Neural progenitor cell (in vitro differentiated cells): ENCODE results near the gene PUDP. TPM values are rescaled to one million over a fixed set of nuclear protein-coding genes. Genes with fewer than 3 reads are reported as not detected.
A peak's percentile ranks its signal among the peaks of the same experiment; 100 is the strongest.

Experiments used
- DNase-seq: peaks from one replicate; pipeline ENCODE4 v3.0.0-alpha.2; 2016; ENCODE audit warnings: low spot score
- H2AFZ ChIP-seq: fragments of 200-600 bp; sonication (generic); replicated peaks from 2 replicates; pipeline ENCODE4 v1.6.1; 2016; ENCODE audit warnings: antibody characterized with exemption
- H3F3A ChIP-seq: fragments of 200-600 bp; sonication (generic); 2 replicates; pipeline ENCODE4 v1.6.1; 2016; ENCODE audit warnings: antibody characterized with exemption, low read depth
- H3K27ac ChIP-seq: fragments of 200-600 bp; sonication (generic); 2 replicates; pipeline ENCODE4 v1.5.1; 2016; ENCODE audit warnings: mild to moderate bottlenecking
- H3K27me3 ChIP-seq: fragments of 200-600 bp; sonication (generic); 2 replicates; pipeline ENCODE4 v1.6.1; 2016; ENCODE audit warnings: mild to moderate bottlenecking, moderate library complexity
- H3K36me3 ChIP-seq: fragments of 200-600 bp; sonication (generic); 2 replicates; pipeline ENCODE4 v1.5.1; 2016
- H3K4me1 ChIP-seq: fragments of 200-600 bp; sonication (generic); 2 replicates; pipeline ENCODE4 v1.6.1; 2016; ENCODE audit warnings: mixed run types
- H3K4me2 ChIP-seq: fragments of 200-600 bp; sonication (generic); 2 replicates; pipeline ENCODE4 v1.6.1; 2016
- H3K4me3 ChIP-seq: fragments of 200-600 bp; sonication (generic); 2 replicates; pipeline ENCODE4 v1.5.1; 2016
- H3K79me2 ChIP-seq: fragments of 200-600 bp; sonication (generic); 2 replicates; pipeline ENCODE4 v1.6.1; 2016; ENCODE audit warnings: low read depth
- H3K9ac ChIP-seq: fragments of 200-600 bp; sonication (generic); 2 replicates; pipeline ENCODE4 v1.6.1; 2016
- H3K9me3 ChIP-seq: fragments of 200-600 bp; sonication (generic); 2 replicates; pipeline ENCODE4 v1.5.1; 2016; ENCODE audit warnings: low read depth
- H4K20me1 ChIP-seq: fragments of 200-600 bp; sonication (generic); 2 replicates; pipeline ENCODE4 v1.6.1; 2016; ENCODE audit warnings: low read depth
- H3K27ac Mint-ChIP-seq: 3 replicates; pipeline ENCODE4 v1.8.0; 2021; ENCODE audit warnings: mixed read lengths
- H3K27me3 Mint-ChIP-seq: 2 replicates; pipeline ENCODE4 v1.8.0; 2022; ENCODE audit warnings: low read depth, mild to moderate bottlenecking, inconsistent platforms, moderate library complexity, mixed read lengths; ENCODE audit not compliant: insufficient read depth
- H3K36me3 Mint-ChIP-seq: 3 replicates; pipeline ENCODE4 v1.8.0; 2021; ENCODE audit warnings: mixed read lengths
- H3K4me1 Mint-ChIP-seq: 3 replicates; pipeline ENCODE4 v1.8.0; 2021; ENCODE audit warnings: mixed read lengths
- H3K4me3 Mint-ChIP-seq: 3 replicates; pipeline ENCODE4 v1.8.0; 2021; ENCODE audit warnings: mild to moderate bottlenecking, moderate library complexity, mixed read lengths
- H3K9me3 Mint-ChIP-seq: 3 replicates; pipeline ENCODE4 v1.8.0; 2020; ENCODE audit warnings: mixed read lengths
- EZH2 ChIP-seq: fragments of 200-600 bp; sonication (generic); IDR thresholded peaks from 2 replicates; pipeline ENCODE4 v1.6.1; 2017; ENCODE audit warnings: antibody characterized with exemption, mild to moderate bottlenecking, moderate library complexity
- EZH2phosphoT487 ChIP-seq: fragments of 200-600 bp; sonication (generic); IDR thresholded peaks from 2 replicates; pipeline ENCODE4 v1.6.1; 2017; ENCODE audit warnings: antibody characterized with exemption
- total RNA-seq: library from RNA; depleted of rRNA; stranded (reverse); fragments of >200 nt; gene quantifications from 2 replicates; pipeline ENCODE4 v1.2.3, GENCODE V29; 2015; ENCODE audit warnings: low replicate concordance
- TF ChIP-seq, protein P1 (sequence below): fragments of 200-600 bp; sonication (generic); IDR thresholded peaks from 2 replicates; pipeline ENCODE4 v1.5.1; 2017; ENCODE audit warnings: antibody characterized with exemption, mild to moderate bottlenecking

Gene PUDP
- total RNA-seq, 1 donor from 2014 or later, result 29.1 TPM

DNA sequence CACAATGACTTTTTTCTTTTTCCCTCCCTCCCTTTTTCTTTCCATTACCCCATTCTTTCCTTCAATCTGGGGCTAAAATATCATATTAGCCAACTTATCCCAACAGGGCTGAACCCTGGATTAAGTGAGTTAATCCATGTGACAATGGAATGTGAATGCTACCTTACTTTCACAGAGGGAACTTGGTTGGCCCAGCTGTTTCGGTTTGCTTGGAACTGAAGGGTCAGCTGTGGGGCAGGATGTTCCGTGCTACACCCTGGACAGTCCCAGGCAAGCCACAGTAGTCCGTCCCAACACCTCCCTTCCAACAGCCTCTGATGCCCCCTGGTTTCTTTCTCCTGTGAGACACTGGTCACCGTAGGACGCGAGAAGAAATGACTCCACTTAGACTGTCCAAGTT lies 95.4 kb downstream of the PUDP start:
- TF ChIP-seq EZH2phosphoT487 (no peak), EZH2 (no peak)
- TF ChIP-seq, protein P1, sequence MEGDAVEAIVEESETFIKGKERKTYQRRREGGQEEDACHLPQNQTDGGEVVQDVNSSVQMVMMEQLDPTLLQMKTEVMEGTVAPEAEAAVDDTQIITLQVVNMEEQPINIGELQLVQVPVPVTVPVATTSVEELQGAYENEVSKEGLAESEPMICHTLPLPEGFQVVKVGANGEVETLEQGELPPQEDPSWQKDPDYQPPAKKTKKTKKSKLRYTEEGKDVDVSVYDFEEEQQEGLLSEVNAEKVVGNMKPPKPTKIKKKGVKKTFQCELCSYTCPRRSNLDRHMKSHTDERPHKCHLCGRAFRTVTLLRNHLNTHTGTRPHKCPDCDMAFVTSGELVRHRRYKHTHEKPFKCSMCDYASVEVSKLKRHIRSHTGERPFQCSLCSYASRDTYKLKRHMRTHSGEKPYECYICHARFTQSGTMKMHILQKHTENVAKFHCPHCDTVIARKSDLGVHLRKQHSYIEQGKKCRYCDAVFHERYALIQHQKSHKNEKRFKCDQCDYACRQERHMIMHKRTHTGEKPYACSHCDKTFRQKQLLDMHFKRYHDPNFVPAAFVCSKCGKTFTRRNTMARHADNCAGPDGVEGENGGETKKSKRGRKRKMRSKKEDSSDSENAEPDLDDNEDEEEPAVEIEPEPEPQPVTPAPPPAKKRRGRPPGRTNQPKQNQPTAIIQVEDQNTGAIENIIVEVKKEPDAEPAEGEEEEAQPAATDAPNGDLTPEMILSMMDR, result no peak
- H3K27ac Mint-ChIP-seq, result no peak overlapping the region
- peaks cover 43% of the 10 kb centered on the region for H3K4me1 Mint-ChIP-seq
- no peaks in the 10 kb centered on the region for H4K20me1 ChIP-seq
- H3K9me3 ChIP-seq, result no peaks in the 10 kb centered on the region
- peaks cover 8% of the 10 kb centered on the region for H3K9me3 Mint-ChIP-seq
- H3F3A ChIP-seq, result no peaks in the 10 kb centered on the region
- H3K27ac ChIP-seq, result no peak overlapping the region
- no peak overlapping the region for H3K9ac ChIP-seq
- no peak for DNase-seq
- peaks cover 6% of the 10 kb centered on the region for H3K27me3 Mint-ChIP-seq
- H3K36me3 Mint-ChIP-seq, result peaks cover 67% of the 10 kb centered on the region
- H3K4me3 ChIP-seq, result no peak overlapping the region
- H3K27me3 ChIP-seq, result no peaks in the 10 kb centered on the region
- H3K4me1 ChIP-seq, result no peaks in the 10 kb centered on the region
- H3K36me3 ChIP-seq, result no peaks in the 10 kb centered on the region
- no peaks in the 10 kb centered on the region for H3K79me2 ChIP-seq
- no peak overlapping the region for H3K4me3 Mint-ChIP-seq
- H2AFZ ChIP-seq, result no peak overlapping the region
- no peak overlapping the region for H3K4me2 ChIP-seq

DNA sequence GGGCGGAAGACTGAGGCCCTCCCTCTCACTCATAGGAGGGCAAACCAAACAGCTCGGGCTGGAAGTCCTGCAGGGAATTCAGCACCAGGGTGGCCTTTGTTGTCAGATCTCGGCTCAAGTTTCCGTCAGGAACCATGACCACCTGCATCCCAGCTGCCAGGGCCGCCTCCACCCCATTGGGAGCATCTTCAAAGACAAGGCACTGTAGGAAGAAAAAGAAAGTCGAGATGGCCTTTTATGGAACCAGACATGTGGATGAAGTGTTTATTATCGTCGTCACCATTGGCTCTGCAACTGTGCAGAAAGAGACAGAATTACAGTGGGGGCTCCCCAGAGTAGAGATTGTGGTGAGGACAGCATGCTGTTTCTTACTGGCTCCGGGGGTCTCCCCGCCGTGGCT lies 97.7 kb downstream of the PUDP start:
- Histone ChIP-seq H3K27me3 (no peaks in the 10 kb centered on the region), H3K4me3 (no peak overlapping the region), H2AFZ (no peak overlapping the region), H3K9ac (no peak overlapping the region), H3K27ac (no peak overlapping the region), H3K79me2 (no peaks in the 10 kb centered on the region), H3F3A (no peaks in the 10 kb centered on the region), H3K4me1 (no peaks in the 10 kb centered on the region), H4K20me1 (no peaks in the 10 kb centered on the region), H3K36me3 (no peaks in the 10 kb centered on the region), H3K9me3 (no peaks in the 10 kb centered on the region), H3K4me2 (no peak overlapping the region)
- peak overlapping the region; percentile 87 for H3K27ac Mint-ChIP-seq
- peaks cover 4% of the 10 kb centered on the region for H3K9me3 Mint-ChIP-seq
- TF ChIP-seq EZH2phosphoT487 (no peak), EZH2 (no peak)
- TF ChIP-seq, protein P1, result no peak
- no peak overlapping the region for H3K4me3 Mint-ChIP-seq
- peaks cover 3% of the 10 kb centered on the region for H3K27me3 Mint-ChIP-seq
- peaks cover 50% of the 10 kb centered on the region for H3K36me3 Mint-ChIP-seq
- H3K4me1 Mint-ChIP-seq, result peaks cover 39% of the 10 kb centered on the region
- peak; percentile 29 for DNase-seq

DNA sequence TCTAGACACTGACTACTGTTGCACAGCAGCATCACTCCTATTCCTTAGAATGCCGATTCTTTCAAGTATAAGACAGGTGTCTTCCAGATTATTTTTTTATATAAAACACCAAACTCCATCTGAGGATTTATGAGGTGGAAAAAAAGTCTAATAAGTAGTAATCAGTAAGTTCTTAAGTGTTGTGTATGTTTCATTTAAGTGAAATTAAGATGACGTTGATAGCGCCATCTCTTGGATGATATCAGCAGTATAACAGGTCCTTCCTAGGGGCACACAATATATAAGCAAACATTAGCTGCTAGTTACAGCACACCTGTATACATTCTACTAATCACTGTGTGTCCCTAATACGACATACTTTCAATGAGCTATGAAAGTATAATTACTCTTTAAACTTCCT lies 100.0 kb downstream of the PUDP start:
- H2AFZ ChIP-seq, result no peak overlapping the region
- H3K36me3 Mint-ChIP-seq, result peaks cover 46% of the 10 kb centered on the region
- H3K9ac ChIP-seq, result no peak overlapping the region
- no peaks in the 10 kb centered on the region for H4K20me1 ChIP-seq
- no peaks in the 10 kb centered on the region for H3K79me2 ChIP-seq
- no peaks in the 10 kb centered on the region for H3K27me3 ChIP-seq
- H3K9me3 ChIP-seq, result no peaks in the 10 kb centered on the region
- H3K4me3 ChIP-seq, result no peak overlapping the region
- H3K4me1 Mint-ChIP-seq, result peaks cover 35% of the 10 kb centered on the region
- TF ChIP-seq, protein P1, result peak; percentile 45
- TF ChIP-seq EZH2phosphoT487 (no peak), EZH2 (no peak)
- no peak overlapping the region for H3K27ac Mint-ChIP-seq
- H3K27ac ChIP-seq, result no peak overlapping the region
- no peak overlapping the region for H3K4me2 ChIP-seq
- H3F3A ChIP-seq, result no peaks in the 10 kb centered on the region
- no peak overlapping the region for H3K4me3 Mint-ChIP-seq
- no peak for DNase-seq
- no peaks in the 10 kb centered on the region for H3K4me1 ChIP-seq
- no peaks in the 10 kb centered on the region for H3K36me3 ChIP-seq
- peaks cover 6% of the 10 kb centered on the region for H3K9me3 Mint-ChIP-seq
- peaks cover 2% of the 10 kb centered on the region for H3K27me3 Mint-ChIP-seq
